Measurements from ENCODE around the gene NFIB.

DNA sequence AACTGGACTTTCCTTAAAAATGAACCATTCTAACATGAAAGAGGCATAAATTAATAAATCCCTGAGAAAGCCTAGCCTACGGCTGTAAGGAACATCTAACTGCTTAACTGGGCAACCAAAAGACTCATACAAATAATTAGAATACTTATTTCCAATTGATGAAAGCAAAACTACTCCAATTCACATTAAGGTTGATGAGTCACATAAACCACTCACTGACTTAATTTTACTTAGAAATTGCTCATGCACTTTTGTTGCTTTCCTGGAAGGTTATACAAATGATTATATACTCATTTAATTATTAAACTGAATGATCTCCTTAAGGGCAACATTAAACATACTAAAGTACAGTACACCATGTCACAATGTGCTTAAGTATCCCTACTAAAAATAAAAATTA is 101.9 kb downstream of the NFIB start:
- TF ChIP-seq, protein P1, sequence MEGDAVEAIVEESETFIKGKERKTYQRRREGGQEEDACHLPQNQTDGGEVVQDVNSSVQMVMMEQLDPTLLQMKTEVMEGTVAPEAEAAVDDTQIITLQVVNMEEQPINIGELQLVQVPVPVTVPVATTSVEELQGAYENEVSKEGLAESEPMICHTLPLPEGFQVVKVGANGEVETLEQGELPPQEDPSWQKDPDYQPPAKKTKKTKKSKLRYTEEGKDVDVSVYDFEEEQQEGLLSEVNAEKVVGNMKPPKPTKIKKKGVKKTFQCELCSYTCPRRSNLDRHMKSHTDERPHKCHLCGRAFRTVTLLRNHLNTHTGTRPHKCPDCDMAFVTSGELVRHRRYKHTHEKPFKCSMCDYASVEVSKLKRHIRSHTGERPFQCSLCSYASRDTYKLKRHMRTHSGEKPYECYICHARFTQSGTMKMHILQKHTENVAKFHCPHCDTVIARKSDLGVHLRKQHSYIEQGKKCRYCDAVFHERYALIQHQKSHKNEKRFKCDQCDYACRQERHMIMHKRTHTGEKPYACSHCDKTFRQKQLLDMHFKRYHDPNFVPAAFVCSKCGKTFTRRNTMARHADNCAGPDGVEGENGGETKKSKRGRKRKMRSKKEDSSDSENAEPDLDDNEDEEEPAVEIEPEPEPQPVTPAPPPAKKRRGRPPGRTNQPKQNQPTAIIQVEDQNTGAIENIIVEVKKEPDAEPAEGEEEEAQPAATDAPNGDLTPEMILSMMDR (conservative IDR thresholded peaks at IDR 0.05; ENCODE audit: low read length), result no peak
- no peak for TF ChIP-seq EZH2phosphoT487 (IDR thresholded peaks at IDR 0.05; ENCODE audit: borderline replicate concordance, low read depth, low read length)
